NB4 (cell line): ENCODE results near the gene ARHGEF16.

ENCODE experiments used
- POLR2A ChIP-seq: IDR thresholded peaks from 2 replicates; pipeline ENCODE4 v1.6.1; 2011; ENCODE audit warnings: mild to moderate bottlenecking; ENCODE audit not compliant: insufficient read length; ENCODE audit errors: extremely low read depth
- TF ChIP-seq, protein P1 (sequence below): IDR thresholded peaks from one replicate; pipeline ENCODE4 v1.5.1; 2012; ENCODE audit warnings: low read depth, low read length

DNA sequence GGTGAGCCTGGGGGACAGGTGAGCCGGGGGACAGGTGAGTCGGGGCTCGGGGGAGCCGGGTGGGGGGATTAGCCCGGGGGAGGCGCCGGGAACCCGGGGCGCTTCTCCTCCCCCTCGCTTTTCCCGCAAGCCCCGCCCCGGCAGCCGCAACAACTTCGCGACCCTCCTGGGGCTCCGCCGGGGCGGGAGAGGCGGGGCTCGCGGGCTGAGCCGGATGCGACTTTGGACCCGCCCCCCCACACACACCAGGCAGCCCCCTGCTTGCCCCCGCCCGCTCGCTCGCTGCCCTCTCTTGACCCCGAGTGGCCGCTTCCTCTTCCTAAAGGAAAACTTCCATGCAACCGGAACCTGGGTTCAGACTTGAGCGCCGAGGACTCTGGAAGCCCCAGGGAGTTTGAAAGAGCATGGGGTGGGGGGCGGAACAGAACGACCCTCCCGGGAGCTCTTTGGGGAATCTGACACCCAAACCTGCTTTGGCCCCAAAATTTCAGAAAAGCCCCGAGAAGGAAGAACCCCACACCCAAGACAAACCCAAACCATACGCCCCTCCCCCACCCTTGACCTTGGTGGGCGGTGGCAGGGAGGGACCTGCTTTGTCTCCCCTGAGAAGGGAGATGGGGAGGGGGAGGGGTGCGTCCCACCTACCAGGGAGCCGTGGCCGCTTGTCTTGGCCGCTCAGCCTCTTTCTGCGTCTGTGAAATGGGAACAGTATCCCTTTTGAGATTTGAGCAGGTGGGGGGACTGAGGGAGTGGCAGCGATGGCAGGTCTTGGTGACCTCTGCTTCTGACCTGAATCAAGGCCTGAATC lies 550 bp downstream of the ARHGEF16 start:
- TF ChIP-seq POLR2A: no peak
- TF ChIP-seq, protein P1, sequence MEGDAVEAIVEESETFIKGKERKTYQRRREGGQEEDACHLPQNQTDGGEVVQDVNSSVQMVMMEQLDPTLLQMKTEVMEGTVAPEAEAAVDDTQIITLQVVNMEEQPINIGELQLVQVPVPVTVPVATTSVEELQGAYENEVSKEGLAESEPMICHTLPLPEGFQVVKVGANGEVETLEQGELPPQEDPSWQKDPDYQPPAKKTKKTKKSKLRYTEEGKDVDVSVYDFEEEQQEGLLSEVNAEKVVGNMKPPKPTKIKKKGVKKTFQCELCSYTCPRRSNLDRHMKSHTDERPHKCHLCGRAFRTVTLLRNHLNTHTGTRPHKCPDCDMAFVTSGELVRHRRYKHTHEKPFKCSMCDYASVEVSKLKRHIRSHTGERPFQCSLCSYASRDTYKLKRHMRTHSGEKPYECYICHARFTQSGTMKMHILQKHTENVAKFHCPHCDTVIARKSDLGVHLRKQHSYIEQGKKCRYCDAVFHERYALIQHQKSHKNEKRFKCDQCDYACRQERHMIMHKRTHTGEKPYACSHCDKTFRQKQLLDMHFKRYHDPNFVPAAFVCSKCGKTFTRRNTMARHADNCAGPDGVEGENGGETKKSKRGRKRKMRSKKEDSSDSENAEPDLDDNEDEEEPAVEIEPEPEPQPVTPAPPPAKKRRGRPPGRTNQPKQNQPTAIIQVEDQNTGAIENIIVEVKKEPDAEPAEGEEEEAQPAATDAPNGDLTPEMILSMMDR: no peak
